Measurements from ENCODE around the gene PARP8.
A peak's percentile ranks its signal among the peaks of the same experiment; 100 is the strongest.
"Not testable (repeated sequence)": the region's sequence is repeated elsewhere in the genome, so short reads cannot be mapped to it uniquely, and the experiment has no call there.

Gene PARP8

DNA sequence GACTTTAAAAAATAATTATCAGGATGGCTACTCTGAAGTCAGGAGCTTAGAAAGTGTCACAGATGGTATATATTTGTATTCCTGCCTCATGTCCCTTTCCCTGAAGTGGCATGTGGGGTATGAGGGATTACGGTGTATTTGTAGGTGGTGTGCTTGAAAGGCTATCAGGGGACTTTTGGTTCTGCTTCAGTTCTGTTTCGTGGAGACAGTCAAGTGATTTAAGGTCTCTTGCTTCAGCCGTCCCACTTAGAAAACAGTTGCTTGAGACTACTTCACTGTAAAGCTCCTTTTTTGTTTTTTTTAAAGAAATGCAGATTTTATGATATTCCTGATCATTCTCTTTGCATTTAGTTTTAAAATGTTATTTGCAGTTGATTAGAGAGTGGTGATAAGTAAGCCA, 18.3 kb downstream of the PARP8 start:
- DNase-seq (ENCODE audit: low read depth in 3 of 3, low spot score in 1 of 3), result no peak

GRCh38 chr5:50687548-50687947, 21.1 kb downstream of the PARP8 start:
- no peak for DNase-seq (ENCODE audit: low read depth in 3 of 3, low spot score in 1 of 3)

DNA sequence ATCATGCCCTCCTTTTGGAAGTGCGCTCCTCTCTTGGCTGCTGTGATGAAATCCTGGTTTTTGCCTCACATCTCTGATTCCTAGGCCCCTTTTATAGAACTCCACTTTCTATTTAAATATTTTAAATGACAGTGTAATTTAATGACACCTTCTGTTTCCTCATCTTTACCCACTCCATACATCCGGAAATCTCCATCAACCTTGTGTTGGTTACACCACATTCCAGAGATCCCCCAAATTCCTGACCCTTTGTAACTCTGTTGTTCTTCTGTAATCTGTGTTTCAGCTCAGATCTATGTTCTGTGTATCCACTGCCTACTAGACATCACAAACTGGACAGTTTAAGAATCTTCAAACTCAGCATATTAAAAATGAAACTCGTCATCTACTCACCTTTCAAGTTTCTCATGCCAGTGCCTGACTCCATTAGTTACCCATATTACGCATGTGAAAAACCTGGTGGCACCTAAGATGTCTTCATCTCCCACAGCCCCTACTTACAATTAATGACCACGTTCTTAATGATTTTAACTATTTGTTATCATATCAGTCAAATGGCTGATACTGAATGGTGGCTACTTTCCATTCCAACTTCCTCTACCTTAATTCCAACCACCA, 25.1 kb downstream of the PARP8 start:
- DNase-seq (ENCODE audit: low read depth in 3 of 3, low spot score in 1 of 3), result no peak

DNA sequence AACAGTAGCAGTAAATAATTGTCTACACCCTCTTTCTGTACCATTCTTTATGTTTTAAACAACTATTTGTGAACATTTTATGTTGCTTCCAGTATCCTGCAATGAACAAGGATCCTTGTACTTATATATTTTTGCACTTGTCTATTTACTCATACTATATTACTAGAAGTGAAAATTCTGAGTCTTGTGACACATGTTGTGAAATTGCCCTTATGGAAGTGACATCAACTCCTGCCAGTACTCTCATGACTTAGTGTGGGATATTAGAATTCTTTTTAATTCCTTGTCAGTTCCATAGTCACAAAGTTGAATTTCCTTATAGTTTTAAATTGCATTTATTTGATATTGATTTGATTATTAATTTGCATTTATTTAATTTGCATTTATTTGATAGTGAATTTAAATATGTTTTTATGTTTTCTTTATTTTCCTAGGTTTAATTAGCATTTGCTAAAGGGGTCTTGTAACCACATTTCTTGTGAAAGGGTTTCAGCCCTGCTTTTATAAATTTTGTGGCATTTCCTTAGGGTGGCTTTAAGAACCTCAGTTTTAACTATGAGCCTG, 27.7 kb downstream of the PARP8 start:
- DNase-seq (ENCODE audit: low read depth in 3 of 3, low spot score in 1 of 3), result no peak

- not testable (repeated sequence) for DNase-seq (ENCODE audit: low read depth in 3 of 3, low spot score in 1 of 3)
Observed at GRCh38 chr5:50694626-50695025, 28.2 kb downstream of the PARP8 start.

DNA sequence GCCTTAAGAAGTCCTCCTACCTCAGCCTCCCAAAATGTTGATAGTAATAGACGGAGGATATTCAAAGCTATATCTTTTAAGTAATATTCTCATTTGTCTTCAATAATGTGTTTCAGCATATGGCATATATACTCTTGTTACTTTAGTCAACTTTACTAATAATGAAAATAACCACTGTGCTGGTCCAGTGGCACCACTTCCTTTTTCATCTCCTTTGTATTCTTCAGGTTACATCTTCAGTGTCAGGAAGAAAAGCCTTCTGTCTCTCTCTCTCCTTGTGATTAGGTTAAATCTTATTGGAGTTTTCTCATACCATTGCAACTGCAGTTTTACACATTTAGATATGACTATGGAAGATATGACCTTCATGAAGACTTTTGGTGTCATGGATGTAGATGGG, 31.3 kb downstream of the PARP8 start:
- DNase-seq (ENCODE audit: low read depth in 3 of 3, low spot score in 1 of 3), result no peak

DNA sequence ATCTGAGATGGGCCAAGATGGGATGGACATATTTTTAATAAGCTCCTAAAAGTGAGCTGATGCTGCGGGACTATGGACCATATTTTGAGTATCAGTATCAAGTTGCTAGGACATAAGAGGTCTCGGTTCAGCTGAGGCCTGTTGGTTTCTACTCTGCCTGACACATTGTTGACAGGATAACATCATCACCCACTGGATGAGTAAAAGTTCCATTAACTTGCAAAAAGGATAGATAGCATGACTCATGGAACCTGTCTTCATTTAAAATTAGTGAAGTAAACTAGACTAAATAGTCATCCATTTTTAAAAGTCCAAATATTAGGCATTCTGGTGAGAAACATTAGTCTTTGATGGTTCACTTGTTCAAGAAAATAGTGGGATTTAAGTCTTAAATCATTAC, 33.3 kb downstream of the PARP8 start:
- no peak for DNase-seq (ENCODE audit: low read depth in 3 of 3, low spot score in 1 of 3)

DNA sequence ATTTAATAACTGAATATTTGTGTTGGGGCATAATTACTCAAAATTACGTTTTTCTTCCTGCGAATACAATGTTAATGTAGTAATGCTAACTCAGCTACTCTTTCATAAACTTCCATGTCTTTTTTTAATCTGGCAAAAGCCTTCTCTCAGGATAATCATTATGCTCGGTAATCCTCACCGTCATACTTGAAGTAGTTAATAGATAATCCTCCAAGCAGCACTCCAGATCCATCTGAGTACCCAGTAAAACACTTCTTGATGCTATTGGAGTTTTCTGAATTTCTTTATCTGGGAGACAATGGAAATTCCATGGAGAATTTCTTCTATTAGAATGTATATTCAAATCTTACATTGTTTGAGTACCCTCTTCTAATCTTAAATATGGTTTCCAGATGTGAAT, 34.3 kb downstream of the PARP8 start:
- no peak for DNase-seq (ENCODE audit: low read depth in 3 of 3, low spot score in 1 of 3)

- no peak for DNase-seq (ENCODE audit: low read depth in 3 of 3, low spot score in 1 of 3)
Observed at GRCh38 chr5:50702615-50703366, 36.4 kb downstream of the PARP8 start.

- DNase-seq (ENCODE audit: low read depth in 3 of 3, low spot score in 1 of 3), result no peak
Observed at GRCh38 chr5:50703367-50703666, 36.9 kb downstream of the PARP8 start.

DNA sequence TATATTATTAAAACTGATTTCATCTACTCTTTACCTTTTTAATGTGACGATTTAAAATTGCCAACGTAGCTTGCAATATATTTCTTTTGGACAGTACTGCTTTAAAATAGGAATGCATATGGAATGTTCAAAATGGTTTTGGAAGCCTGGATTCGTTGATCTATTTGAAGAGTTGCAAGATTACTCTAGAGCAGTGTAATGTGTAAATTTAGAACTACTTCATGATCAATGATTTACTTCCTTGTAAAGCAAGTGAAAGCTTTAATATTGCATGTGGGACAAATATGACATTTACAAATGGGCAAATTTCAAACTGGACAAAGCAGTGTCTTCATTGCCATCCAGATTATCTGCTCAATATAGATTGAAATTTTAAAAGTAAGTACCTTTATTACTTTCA, 38.3 kb downstream of the PARP8 start:
- DNase-seq (ENCODE audit: low read depth in 3 of 3, low spot score in 1 of 3), result no peak

- DNase-seq (ENCODE audit: low read depth in 3 of 3, low spot score in 1 of 3), result no peak
Observed at GRCh38 chr5:50709471-50709870, 43.0 kb downstream of the PARP8 start.

GRCh38 chr5:50710838-50711237, 44.4 kb downstream of the PARP8 start:
- no peak for DNase-seq (ENCODE audit: low read depth in 3 of 3, low spot score in 1 of 3)

DNA sequence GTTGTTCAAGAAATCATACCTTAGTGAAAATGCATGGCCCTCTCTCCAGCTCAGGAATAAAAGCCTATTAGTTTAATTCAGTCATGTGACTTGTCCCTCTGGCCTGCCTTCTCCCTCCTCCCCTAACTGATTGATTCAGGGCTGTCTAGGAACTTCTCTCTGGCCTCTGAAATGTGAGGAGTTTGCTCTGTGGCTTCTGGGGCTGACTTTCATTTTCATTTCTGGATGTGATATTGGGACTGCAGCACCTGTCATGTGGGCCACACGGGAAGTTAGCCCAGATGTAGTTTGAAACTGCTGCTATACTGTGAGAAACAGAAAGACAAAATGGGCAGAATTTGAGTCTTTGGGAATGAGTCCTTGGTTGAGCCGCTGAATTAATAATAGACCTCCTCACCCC, 44.8 kb downstream of the PARP8 start:
- DNase-seq (ENCODE audit: low read depth in 3 of 3, low spot score in 1 of 3), result peak in 2 of 3 donors; percentile 18 to 20

- no peak for DNase-seq (ENCODE audit: low read depth in 3 of 3, low spot score in 1 of 3)
Observed at GRCh38 chr5:50712479-50712878, 46.0 kb downstream of the PARP8 start.

GRCh38 chr5:50715001-50715400, 48.6 kb downstream of the PARP8 start:
- DNase-seq (ENCODE audit: low read depth in 3 of 3, low spot score in 1 of 3), result no peak

DNA sequence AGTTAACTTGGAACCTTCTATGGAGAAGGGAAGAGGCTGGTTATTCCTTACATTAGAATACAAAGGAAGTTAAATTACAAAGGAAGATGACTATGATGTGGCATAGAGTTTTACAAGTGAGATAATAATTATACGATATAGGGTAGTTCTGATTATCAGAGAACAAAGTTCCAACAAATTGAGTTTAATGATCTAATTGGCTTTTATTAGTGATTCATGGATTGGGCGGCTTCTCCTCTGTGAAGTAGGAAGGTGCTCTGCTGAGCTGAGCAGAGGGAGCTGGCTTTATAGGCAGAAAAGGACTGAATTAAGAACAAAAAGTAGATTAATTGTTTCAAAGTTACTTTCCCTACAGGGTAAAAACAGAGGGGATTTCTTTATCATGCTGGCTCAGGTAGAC, 49.7 kb downstream of the PARP8 start:
- no peak for DNase-seq (ENCODE audit: low read depth in 3 of 3, low spot score in 1 of 3)

- DNase-seq (ENCODE audit: low read depth in 3 of 3, low spot score in 1 of 3), result no peak
Observed at GRCh38 chr5:50717651-50718050, 51.2 kb downstream of the PARP8 start.

GRCh38 chr5:50720061-50720710, 53.7 kb downstream of the PARP8 start:
- no peak for DNase-seq (ENCODE audit: low read depth in 3 of 3, low spot score in 1 of 3)

DNA sequence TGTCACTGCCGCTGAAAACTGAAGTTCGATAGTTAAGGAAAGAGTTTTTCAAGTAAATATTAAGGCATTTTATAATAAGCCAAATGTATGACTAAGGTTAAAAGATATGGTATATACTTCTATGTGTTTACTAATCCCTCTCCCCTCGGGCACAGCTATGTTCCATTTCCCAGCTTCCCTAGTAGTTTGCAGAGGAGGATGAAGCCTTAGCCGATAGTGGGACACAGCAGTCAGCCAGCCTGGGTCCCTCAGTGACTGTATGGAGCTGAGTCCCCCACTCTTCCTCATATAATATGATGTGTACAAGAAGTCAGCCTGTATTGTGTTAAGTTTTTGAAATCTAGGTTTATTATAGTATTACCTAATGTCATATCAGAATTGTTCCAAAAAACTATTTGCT, 55.8 kb downstream of the PARP8 start:
- no peak for DNase-seq (ENCODE audit: low read depth in 3 of 3, low spot score in 1 of 3)

- no peak for DNase-seq (ENCODE audit: low read depth in 3 of 3, low spot score in 1 of 3)
Observed at GRCh38 chr5:50724262-50724661, 57.8 kb downstream of the PARP8 start.

DNA sequence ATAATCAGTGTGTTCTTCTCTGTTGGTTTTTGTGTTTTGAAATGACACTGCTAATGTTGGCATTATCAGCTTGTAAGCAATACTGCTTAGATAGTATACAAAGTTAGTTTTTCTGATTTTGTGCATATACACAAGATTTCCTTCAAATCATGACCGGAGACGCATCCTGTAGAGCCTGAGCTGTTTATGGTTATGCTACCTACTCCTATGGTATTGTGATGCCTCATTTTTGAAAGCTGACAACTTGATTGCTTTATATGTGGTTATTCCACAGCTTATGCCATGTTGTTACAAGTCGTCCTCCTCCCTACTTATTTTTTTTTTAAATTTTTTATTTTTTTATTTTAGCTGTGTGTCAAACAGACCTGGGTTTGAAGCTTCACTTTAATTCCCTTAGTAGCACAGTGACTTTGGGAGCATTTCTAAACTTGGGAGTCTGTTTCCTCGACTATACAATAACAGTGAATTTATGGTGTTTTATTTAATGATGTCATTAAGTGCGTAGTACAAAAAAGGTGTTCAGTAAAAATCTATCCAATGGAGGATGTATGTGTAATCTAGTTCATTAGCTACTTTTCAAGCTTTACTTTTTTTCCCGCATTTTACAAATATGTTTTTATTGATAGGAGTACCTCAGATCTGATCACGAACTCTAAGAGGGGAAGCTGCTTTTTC, 59.5 kb downstream of the PARP8 start:
- no peak for DNase-seq (ENCODE audit: low read depth in 3 of 3, low spot score in 1 of 3)

Measured in stimulated activated CD4-positive, alpha-beta T cell treated with anti-CD3 and anti-CD28 coated beads, TNF-alpha, amount 100 ng/mL, for 1 hour (primary cell).